ENCODE data around the gene CDNF. TPM values are rescaled to one million over a fixed set of nuclear protein-coding genes. Genes with fewer than 3 reads are reported as not detected.
"Not testable (repeated sequence)": the region's sequence is repeated elsewhere in the genome, so short reads cannot be mapped to it uniquely, and the experiment has no call there.

CDNF gene
- total and polyA plus RNA-seq, 3 experiments from 2014 or later, result 0.47 to 1.2 (median 0.96) TPM

DNA sequence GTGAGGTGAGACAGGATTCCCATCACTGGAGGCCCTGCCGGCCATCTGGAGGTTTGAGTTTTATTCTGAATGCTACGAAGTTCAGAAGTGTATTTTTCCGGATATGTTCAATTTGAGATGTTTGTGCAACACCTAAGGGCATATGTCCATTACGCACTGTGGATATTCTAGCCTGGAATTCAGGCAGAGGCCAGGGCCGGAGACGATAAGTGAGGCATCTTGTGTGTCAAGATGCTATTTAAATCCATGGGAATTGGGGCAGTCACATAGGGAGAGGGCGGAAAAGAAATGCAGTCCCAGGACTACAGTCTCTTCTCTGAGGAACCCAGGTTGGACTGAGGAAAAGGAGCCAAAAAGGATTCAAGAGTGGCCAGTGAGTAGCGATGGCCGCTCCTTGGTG lies 38.9 kb upstream of the CDNF start:
- Histone ChIP-seq H3K27me3 (ENCODE audit: insufficient read depth, low read length, poor library complexity, severe bottlenecking) (no peaks in the 10 kb centered on the region), H3K4me3 (ENCODE audit: low read length) (no peak overlapping the region), H3K27ac (ENCODE audit: low read depth, low read length) (no peak overlapping the region), H3K9me3 (ENCODE audit: low read length) (no peaks in the 10 kb centered on the region), H3K36me3 (ENCODE audit: insufficient read depth, low read length) (no peaks in the 10 kb centered on the region), H3K4me1 (ENCODE audit: insufficient read depth, low read length) (peaks cover 21% of the 10 kb centered on the region)
- H3K27ac Mint-ChIP-seq, result peak overlapping the region in 5 of 8 donors; percentile 11 to 86 (median 80)
- POLR2A ChIA-PET, result interaction anchor here (1.0 to 2.6 kb wide), 2 partner anchors 15 to 39 kb away, joined by 3 to 35 read pairs; partner anchors contain the start of genes CDNF, HSPA14 and MSANTD7
- CTCF ChIA-PET, result interaction anchor here (2.0 kb wide), 1 partner anchor 39 kb away, joined by 13 read pairs; the partner anchor contains the start of genes CDNF, HSPA14 and MSANTD7
- peak overlapping the region; percentile 64 to 96 (median 94) for H3K4me3 Mint-ChIP-seq
- H3K9me3 Mint-ChIP-seq, result no peaks in the 10 kb centered on the region
- H3K4me1 Mint-ChIP-seq, result peaks cover 29 to 39% (median 30%) of the 10 kb centered on the region in 3 donors
- DNase-seq, result no peak
- H3K36me3 Mint-ChIP-seq, result peaks cover 0 to 10% (median 0%) of the 10 kb centered on the region in 3 donors
- peaks cover 0 to 3% of the 10 kb centered on the region in 2 donors for H3K27me3 Mint-ChIP-seq

DNA sequence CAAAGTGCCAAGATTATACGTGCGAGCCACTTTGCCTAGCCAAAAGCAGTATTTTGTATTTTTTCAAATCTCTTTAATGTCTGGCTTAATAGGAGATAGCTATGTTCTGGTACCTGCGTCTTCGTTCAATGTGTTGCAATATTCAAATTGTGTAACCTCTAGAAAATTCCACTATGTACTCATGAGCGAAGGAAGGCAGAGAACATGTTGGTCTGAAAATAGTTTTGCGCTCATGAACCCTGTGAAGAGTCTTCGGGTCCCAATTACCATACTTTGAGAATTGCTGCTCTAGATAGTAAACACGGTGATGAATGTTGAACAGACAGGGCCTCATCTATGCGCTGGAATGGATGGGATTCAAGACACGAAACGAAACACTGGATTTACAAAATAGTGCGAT lies 38.1 kb upstream of the CDNF start:
- ChIA-PET POLR2A (no interaction called here), CTCF (no interaction called here)
- Histone ChIP-seq H3K4me3 (ENCODE audit: low read length) (no peak overlapping the region), H3K27ac (ENCODE audit: low read depth, low read length) (no peak overlapping the region), H3K36me3 (ENCODE audit: insufficient read depth, low read length) (no peaks in the 10 kb centered on the region), H3K27me3 (ENCODE audit: insufficient read depth, low read length, poor library complexity, severe bottlenecking) (no peaks in the 10 kb centered on the region), H3K4me1 (ENCODE audit: insufficient read depth, low read length) (peaks cover 21% of the 10 kb centered on the region), H3K9me3 (ENCODE audit: low read length) (no peaks in the 10 kb centered on the region)
- H3K36me3 Mint-ChIP-seq, result peaks cover 0 to 15% (median 0%) of the 10 kb centered on the region in 3 donors
- DNase-seq, result no peak
- H3K4me1 Mint-ChIP-seq, result peaks cover 29 to 39% (median 29%) of the 10 kb centered on the region in 3 donors
- no peaks in the 10 kb centered on the region for H3K9me3 Mint-ChIP-seq
- H3K4me3 Mint-ChIP-seq, result peak overlapping the region in 3 of 7 donors; percentile 40 to 91 (median 45)
- H3K27me3 Mint-ChIP-seq, result peaks cover 0 to 3% of the 10 kb centered on the region in 2 donors
- peak overlapping the region in 1 of 8 donors; percentile 80 for H3K27ac Mint-ChIP-seq

DNA sequence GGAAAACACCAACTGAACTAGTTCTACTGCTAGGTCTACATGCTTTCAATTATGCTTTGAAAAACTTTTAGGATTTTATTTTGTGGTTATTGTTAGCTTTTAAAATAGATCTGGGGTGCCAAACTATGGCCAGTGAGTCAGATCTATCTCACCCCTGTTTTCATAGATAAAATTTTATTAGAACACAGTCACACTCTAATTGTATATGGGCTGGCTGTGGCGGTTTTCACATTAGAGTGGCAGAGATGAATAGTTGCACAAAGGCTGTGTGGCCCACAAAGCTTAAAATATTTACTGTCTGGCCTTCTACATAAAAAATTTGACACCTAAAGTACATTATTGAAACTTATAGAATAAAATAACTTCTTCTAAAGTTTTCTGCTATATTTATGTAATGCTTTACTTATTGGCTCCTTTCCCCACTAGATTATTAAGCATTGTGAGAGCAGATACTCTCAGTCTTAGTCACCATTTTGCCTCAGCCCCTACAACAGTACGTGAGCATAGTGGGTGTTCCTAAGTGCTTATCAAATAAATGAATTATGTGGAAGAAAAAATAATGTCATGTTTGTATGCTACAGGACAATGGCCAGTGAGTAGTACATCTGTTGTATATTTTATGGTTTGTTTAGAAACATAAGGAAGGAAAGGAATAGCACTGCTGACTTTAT lies 35.4 kb upstream of the CDNF start:
- H3K4me3 ChIP-seq (ENCODE audit: low read length), result no peak overlapping the region
- H3K27ac ChIP-seq (ENCODE audit: low read depth, low read length), result no peak overlapping the region
- H3K9me3 ChIP-seq (ENCODE audit: low read length), result no peaks in the 10 kb centered on the region
- H3K4me1 ChIP-seq (ENCODE audit: insufficient read depth, low read length), result peaks cover 12% of the 10 kb centered on the region
- no peaks in the 10 kb centered on the region for H3K27me3 ChIP-seq (ENCODE audit: insufficient read depth, low read length, poor library complexity, severe bottlenecking)
- Mint-ChIP-seq H3K9me3 (no peaks in the 10 kb centered on the region), H3K27ac (peak overlapping the region in 2 of 8 donors; percentile 10 to 27), H3K27me3 (no peaks in the 10 kb centered on the region), H3K36me3 (peaks cover 0 to 30% (median 4%) of the 10 kb centered on the region in 3 donors), H3K4me3 (no peak overlapping the region), H3K4me1 (peaks cover 16 to 24% (median 18%) of the 10 kb centered on the region in 3 donors)
- ChIA-PET CTCF (no interaction called here), POLR2A (no interaction called here)
- DNase-seq, result no peak
- peaks cover 12% of the 10 kb centered on the region for H3K36me3 ChIP-seq (ENCODE audit: insufficient read depth, low read length)

DNA sequence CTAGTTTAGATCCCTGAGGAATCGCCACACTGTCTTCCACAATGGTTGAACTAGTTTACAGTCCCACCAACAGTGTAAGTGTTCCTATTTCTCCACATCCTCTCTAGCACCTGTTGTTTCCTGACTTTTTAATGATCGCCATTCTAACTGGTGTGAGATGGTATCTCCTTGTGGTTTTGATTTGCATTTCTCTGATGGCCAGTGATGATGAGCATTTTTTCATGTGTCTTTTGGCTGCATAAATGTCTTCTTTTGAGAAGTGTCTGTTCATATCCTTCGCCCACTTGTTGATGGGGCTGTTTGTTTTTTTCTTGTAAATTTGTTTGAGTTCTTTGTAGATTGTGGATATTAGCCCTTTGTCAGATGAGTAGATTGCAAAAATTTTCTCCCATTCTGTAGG lies 27.0 kb upstream of the CDNF start:
- POLR2A ChIA-PET; H3K27me3 Mint-ChIP-seq; H3K27ac ChIP-seq (ENCODE audit: low read depth, low read length); H3K9me3 ChIP-seq (ENCODE audit: low read length); DNase-seq; H3K27ac Mint-ChIP-seq; H3K4me1 Mint-ChIP-seq; H3K4me1 ChIP-seq (ENCODE audit: insufficient read depth, low read length); H3K4me3 Mint-ChIP-seq; CTCF ChIA-PET; H3K9me3 Mint-ChIP-seq; H3K4me3 ChIP-seq (ENCODE audit: low read length); H3K27me3 ChIP-seq (ENCODE audit: insufficient read depth, low read length, poor library complexity, severe bottlenecking): not testable (repeated sequence)
- H3K36me3 ChIP-seq (ENCODE audit: insufficient read depth, low read length), result peaks cover 15% of the 10 kb centered on the region
- peaks cover 8 to 68% (median 29%) of the 10 kb centered on the region in 3 donors for H3K36me3 Mint-ChIP-seq

DNA sequence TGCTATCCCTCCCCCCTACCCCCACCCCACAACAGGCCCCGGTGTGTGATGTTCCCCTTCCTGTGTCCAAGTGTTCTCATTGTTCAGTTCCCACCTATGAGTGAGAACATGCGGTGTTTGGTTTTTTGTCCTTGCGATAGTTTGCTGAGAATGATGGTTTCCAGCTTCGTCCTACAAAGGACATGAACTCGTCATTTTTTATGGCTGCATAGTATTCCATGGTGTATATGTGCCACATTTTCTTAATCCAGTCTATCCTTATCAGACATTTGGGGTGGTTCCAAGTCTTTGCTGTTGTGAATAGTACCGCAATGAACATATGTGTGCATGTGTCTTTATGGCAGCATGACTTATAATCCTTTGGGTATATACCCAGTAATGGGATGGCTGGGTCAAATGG lies 26.6 kb upstream of the CDNF start:
- H3K9me3 ChIP-seq (ENCODE audit: low read length), result not testable (repeated sequence)

DNA sequence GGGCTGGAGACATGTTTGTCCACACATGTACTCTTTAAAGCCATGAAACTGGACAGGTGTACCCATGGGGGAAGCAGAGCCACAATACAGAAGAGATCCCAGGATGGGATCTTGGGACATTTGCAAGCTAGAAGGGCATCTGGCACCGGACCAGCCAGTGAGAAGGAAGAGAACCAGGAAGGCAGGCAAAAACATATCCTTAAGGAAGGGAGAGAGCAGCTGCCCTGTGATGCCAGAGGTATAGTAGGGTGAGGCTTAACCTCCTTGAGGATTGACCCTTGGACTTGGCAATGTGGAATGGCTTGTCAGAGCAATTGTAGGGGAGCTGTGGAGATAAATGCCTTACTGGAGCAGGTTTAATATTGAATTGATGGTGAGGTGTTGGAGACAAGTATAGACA lies 23.0 kb upstream of the CDNF start:
- H3K36me3 Mint-ChIP-seq, result peaks cover 8 to 69% (median 21%) of the 10 kb centered on the region in 3 donors
- no peak for DNase-seq
- peak overlapping the region in 3 of 8 donors; percentile 15 to 46 (median 35) for H3K27ac Mint-ChIP-seq
- H3K4me1 ChIP-seq (ENCODE audit: insufficient read depth, low read length), result no peaks in the 10 kb centered on the region
- no peak overlapping the region for H3K4me3 ChIP-seq (ENCODE audit: low read length)
- H3K4me3 Mint-ChIP-seq, result no peak overlapping the region
- no peak overlapping the region for H3K27ac ChIP-seq (ENCODE audit: low read depth, low read length)
- ChIA-PET POLR2A (no interaction called here), CTCF (no interaction called here)
- peaks cover 2 to 3% (median 3%) of the 10 kb centered on the region in 3 donors for H3K4me1 Mint-ChIP-seq
- no peaks in the 10 kb centered on the region for H3K9me3 Mint-ChIP-seq
- H3K9me3 ChIP-seq (ENCODE audit: low read length), result no peaks in the 10 kb centered on the region
- no peaks in the 10 kb centered on the region for H3K27me3 ChIP-seq (ENCODE audit: insufficient read depth, low read length, poor library complexity, severe bottlenecking)
- peaks cover 5% of the 10 kb centered on the region for H3K36me3 ChIP-seq (ENCODE audit: insufficient read depth, low read length)
- H3K27me3 Mint-ChIP-seq, result no peaks in the 10 kb centered on the region

More for the DNA sequence above, 26.6 kb upstream of the CDNF start:
- H3K9me3 Mint-ChIP-seq; H3K4me1 ChIP-seq (ENCODE audit: insufficient read depth, low read length); H3K4me3 ChIP-seq (ENCODE audit: low read length); DNase-seq; H3K27me3 ChIP-seq (ENCODE audit: insufficient read depth, low read length, poor library complexity, severe bottlenecking); POLR2A ChIA-PET; H3K27ac Mint-ChIP-seq; H3K27ac ChIP-seq (ENCODE audit: low read depth, low read length); CTCF ChIA-PET; H3K4me1 Mint-ChIP-seq; H3K27me3 Mint-ChIP-seq; H3K4me3 Mint-ChIP-seq: not testable (repeated sequence)
- peaks cover 8 to 66% (median 26%) of the 10 kb centered on the region in 3 donors for H3K36me3 Mint-ChIP-seq
- peaks cover 11% of the 10 kb centered on the region for H3K36me3 ChIP-seq (ENCODE audit: insufficient read depth, low read length)

DNA sequence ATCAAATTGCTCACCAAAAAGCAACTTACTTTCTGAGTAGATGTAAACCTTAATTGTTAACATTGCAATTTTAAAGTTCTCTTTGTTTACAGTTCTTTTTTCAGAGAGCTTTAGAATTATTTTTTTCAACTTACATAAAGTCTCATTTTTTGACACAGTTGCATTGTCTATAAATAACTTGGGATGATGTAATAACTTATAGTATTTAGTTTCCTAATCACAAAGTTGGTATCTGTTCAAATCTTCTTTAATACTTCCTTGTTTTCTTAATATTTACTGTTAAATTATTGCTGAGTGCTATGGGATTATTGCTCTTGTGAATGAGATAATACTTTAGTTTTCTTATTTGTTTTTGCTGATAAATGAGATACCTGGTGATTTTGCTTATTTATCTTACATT lies 21.9 kb upstream of the CDNF start:
- POLR2A ChIA-PET, result no interaction called here
- CTCF ChIA-PET, result interaction anchor here (1.1 kb wide), 1 partner anchor 21 kb away, joined by 3 read pairs; the partner anchor contains the start of genes HSPA14 and MSANTD7
- H3K4me1 ChIP-seq (ENCODE audit: insufficient read depth, low read length), result no peaks in the 10 kb centered on the region
- H3K27me3 ChIP-seq (ENCODE audit: insufficient read depth, low read length, poor library complexity, severe bottlenecking), result no peaks in the 10 kb centered on the region
- Mint-ChIP-seq H3K4me3 (no peak overlapping the region), H3K27ac (peak overlapping the region in 1 of 8 donors; percentile 22), H3K36me3 (peaks cover 8 to 72% (median 23%) of the 10 kb centered on the region in 3 donors), H3K27me3 (no peaks in the 10 kb centered on the region), H3K9me3 (no peaks in the 10 kb centered on the region), H3K4me1 (peaks cover 2 to 3% (median 3%) of the 10 kb centered on the region in 3 donors)
- H3K27ac ChIP-seq (ENCODE audit: low read depth, low read length), result no peak overlapping the region
- H3K4me3 ChIP-seq (ENCODE audit: low read length), result no peak overlapping the region
- H3K9me3 ChIP-seq (ENCODE audit: low read length), result no peaks in the 10 kb centered on the region
- no peak for DNase-seq
- H3K36me3 ChIP-seq (ENCODE audit: insufficient read depth, low read length), result peaks cover 9% of the 10 kb centered on the region

DNA sequence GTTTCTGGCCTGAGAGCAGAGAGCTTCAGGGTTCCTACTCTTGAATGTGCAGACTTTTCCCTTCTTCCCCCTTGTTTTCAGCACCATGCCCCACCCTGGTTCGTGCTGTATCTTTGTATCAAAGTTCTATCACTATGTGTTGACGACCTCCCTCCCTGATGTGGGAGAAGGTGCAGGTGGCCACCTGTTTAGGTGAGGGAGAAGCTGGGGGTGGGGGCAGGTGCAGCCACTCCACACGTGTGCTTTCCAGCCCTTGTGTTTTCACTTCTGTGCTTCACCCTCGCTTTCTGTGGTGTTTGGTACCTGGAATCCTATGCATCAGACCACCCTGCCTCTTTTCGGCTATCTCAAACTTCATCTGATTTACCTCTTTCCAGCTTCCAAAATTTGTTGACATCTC lies 21.2 kb upstream of the CDNF start:
- DNase-seq, result no peak
- no peaks in the 10 kb centered on the region for H3K4me1 ChIP-seq (ENCODE audit: insufficient read depth, low read length)
- ChIA-PET CTCF (interaction anchor here (1.1 kb wide), 1 partner anchor 21 kb away, joined by 3 read pairs; the partner anchor contains the start of genes HSPA14 and MSANTD7), POLR2A (no interaction called here)
- H3K27ac Mint-ChIP-seq, result peak overlapping the region in 2 of 8 donors; percentile 17 to 44
- no peaks in the 10 kb centered on the region for H3K9me3 Mint-ChIP-seq
- peaks cover 9% of the 10 kb centered on the region for H3K36me3 ChIP-seq (ENCODE audit: insufficient read depth, low read length)
- H3K4me3 Mint-ChIP-seq, result no peak overlapping the region
- H3K27ac ChIP-seq (ENCODE audit: low read depth, low read length), result no peak overlapping the region
- H3K4me3 ChIP-seq (ENCODE audit: low read length), result no peak overlapping the region
- H3K27me3 Mint-ChIP-seq, result no peaks in the 10 kb centered on the region
- H3K9me3 ChIP-seq (ENCODE audit: low read length), result no peaks in the 10 kb centered on the region
- no peaks in the 10 kb centered on the region for H3K27me3 ChIP-seq (ENCODE audit: insufficient read depth, low read length, poor library complexity, severe bottlenecking)
- peaks cover 2 to 3% (median 3%) of the 10 kb centered on the region in 3 donors for H3K4me1 Mint-ChIP-seq
- peaks cover 8 to 74% (median 23%) of the 10 kb centered on the region in 3 donors for H3K36me3 Mint-ChIP-seq
